Left lung (tissue), 10 donors: ENCODE results near the gene ZNF654. TPM values are rescaled to one million over a fixed set of nuclear protein-coding genes. Genes with fewer than 3 reads are reported as not detected.

Source experiments
- ATAC-seq: fragments of 200-7000 bp; cut with Tn5 transposase; one replicate; pipeline ENCODE4 v1.9.1; 2020; ENCODE audit warnings: moderate library complexity
- DNase-seq, 4 donors: peaks; one replicate each; pipeline ENCODE4 v3.0.0-alpha.2; 2013 to 2020
- H3K27ac ChIP-seq, 2 donors: fragments of 200-600 bp; sonication (generic) in 1 of 2; one replicate each; pipeline versions ENCODE4 v1.5.0 to v1.8.0; 2020 to 2021
- H3K27me3 ChIP-seq, 2 donors: fragments of 200-600 bp; sonication (generic) in 1 of 2; one replicate each; pipeline versions ENCODE4 v1.5.0 to v1.8.0; 2020 to 2021
- H3K36me3 ChIP-seq, 2 donors: fragments of 200-600 bp; sonication (generic) in 1 of 2; one replicate each; pipeline versions ENCODE4 v1.5.0 to v1.8.0; 2020 to 2021
- H3K4me1 ChIP-seq, 2 donors: fragments of 200-600 bp; one replicate each; pipeline ENCODE4 v1.8.0; 2021
- H3K4me3 ChIP-seq, 2 donors: fragments of 200-600 bp; sonication (generic) in 1 of 2; one replicate each; pipeline versions ENCODE4 v1.5.0 to v1.8.0; 2020 to 2021; ENCODE audit warnings: mild to moderate bottlenecking in 1 of 2
- H3K9me3 ChIP-seq, 2 donors: fragments of 200-600 bp; sonication (generic) in 1 of 2; one replicate each; pipeline versions ENCODE4 v1.5.0 to v1.8.0; 2020 to 2021
- CTCF ChIP-seq, 2 donors: fragments of 200-600 bp; sonication (generic) in 1 of 2; IDR thresholded peaks; one replicate each; pipeline versions ENCODE4 v1.5.0 to v1.8.0; 2021; ENCODE audit warnings: antibody characterized with exemption in 2 of 2
- intact Hi-C, 2 donors: fragments of 100-400 bp; cut with DNase I; formaldehyde crosslinking; loops; one replicate each; pipeline versions ENCODE4 v1.11.2 to v1.14.2; 2022
- polyA plus RNA-seq, 6 donors: library from polyadenylated mRNA; unstranded; fragments of 120-200 nt; gene quantifications; one replicate each; pipeline ENCODE4 v1.2.1, GENCODE V29; 2013; ENCODE audit not compliant: insufficient read length in 6 of 6
- total RNA-seq, 2 donors: library from RNA; stranded (reverse); fragmentation: NEBNext Ultra II Directional; extraction: Animal tissue kit (Norgen Biotek cat#: 25700); gene quantifications; one replicate each; pipeline ENCODE4 v1.2.1, GENCODE V29; 2021
- donor health status: DM: no; HTN: yes; CAD: no.
- donor health status: DM: no; HTN: no; CAD: no.

The ZNF654 gene
- total and polyA plus RNA-seq, 8 donors = 12.5 to 26.6 (median 21.9) TPM

DNA sequence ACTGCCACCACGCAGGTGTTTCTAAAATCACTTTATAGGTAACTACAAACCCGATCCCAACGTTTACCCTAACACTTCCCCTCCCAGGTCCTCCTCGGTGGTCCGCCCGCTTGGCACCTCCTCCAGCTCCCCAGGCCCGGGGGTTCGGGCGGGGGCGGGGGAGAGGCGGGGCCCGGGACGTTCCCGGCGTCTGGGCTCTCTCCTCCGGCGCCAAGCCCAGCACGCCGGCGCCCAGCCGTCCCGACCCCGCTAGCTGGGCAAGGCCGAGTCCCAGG lies 812 bp upstream of the ZNF654 start:
- Histone ChIP-seq H3K27me3 (no peaks in the 10 kb centered on the region), H3K4me3 (peak overlapping the region; percentile 90), H3K27ac (peak overlapping the region; percentile 96 to 99), H3K36me3 (peaks cover 0 to 20% of the 10 kb centered on the region in 2 donors), H3K4me1 (peaks cover 32 to 45% of the 10 kb centered on the region in 2 donors), H3K9me3 (no peaks in the 10 kb centered on the region)
- ATAC-seq (peak; percentile 48), DNase-seq (no peak)
- TF ChIP-seq CTCF (IDR thresholded peaks at IDR 0.05) = no peak
- intact Hi-C loops = no loop called here

- H3K9me3 ChIP-seq = no peaks in the 10 kb centered on the region
- H3K36me3 ChIP-seq = peaks cover 0 to 18% of the 10 kb centered on the region in 2 donors
- H3K27ac ChIP-seq = peak overlapping the region; percentile 96 to 99
- intact Hi-C loops = no loop called here
- DNase-seq = peak in 3 of 4 donors; percentile 25 to 61 (median 33)
- peak; percentile 20 for ATAC-seq
- no peak for TF ChIP-seq CTCF (IDR thresholded peaks at IDR 0.05)
- no peaks in the 10 kb centered on the region for H3K27me3 ChIP-seq
- peak overlapping the region; percentile 90 for H3K4me3 ChIP-seq
- H3K4me1 ChIP-seq = peaks cover 32 to 50% of the 10 kb centered on the region in 2 donors
Measured at GRCh38 chr3:88059380-88060170, 520 bp downstream of the ZNF654 start.

GRCh38 chr3:88061746-88062145 lies 2.7 kb downstream of the ZNF654 start:
- DNase-seq (no peak), ATAC-seq (no peak)
- peak overlapping the region in 1 of 2 donors; percentile 90 for H3K4me3 ChIP-seq
- H3K27me3 ChIP-seq = no peaks in the 10 kb centered on the region
- H3K4me1 ChIP-seq = peaks cover 30 to 49% of the 10 kb centered on the region in 2 donors
- H3K36me3 ChIP-seq = no peaks in the 10 kb centered on the region
- intact Hi-C loops = no loop called here
- H3K27ac ChIP-seq = peak overlapping the region in 1 of 2 donors; percentile 35
- no peak for TF ChIP-seq CTCF (IDR thresholded peaks at IDR 0.05)
- H3K9me3 ChIP-seq = no peaks in the 10 kb centered on the region

DNA sequence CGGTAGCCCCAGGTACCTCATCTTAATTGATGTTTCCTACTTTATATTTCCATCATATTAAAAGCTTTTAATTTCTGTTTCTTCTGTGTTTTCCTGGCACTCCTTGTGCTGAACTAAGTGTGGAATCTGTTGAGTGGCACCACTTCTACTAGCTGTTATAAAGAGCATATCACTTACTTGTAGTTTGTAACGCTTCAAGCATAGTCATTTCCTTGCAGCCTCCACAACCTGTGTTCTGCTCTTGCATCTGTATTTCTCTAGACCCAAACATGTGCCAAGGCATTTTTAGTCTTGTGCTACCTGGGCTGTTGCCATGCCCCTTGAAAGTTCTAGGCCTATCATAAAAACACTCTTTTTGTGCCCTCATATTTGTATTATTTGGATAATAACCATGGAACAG lies 16.0 kb downstream of the ZNF654 start:
- peak; percentile 72 for ATAC-seq
- no peak overlapping the region for H3K4me3 ChIP-seq
- intact Hi-C loops = no loop called here
- peaks cover 5 to 21% of the 10 kb centered on the region in 2 donors for H3K4me1 ChIP-seq
- H3K27me3 ChIP-seq = no peaks in the 10 kb centered on the region
- H3K36me3 ChIP-seq = no peaks in the 10 kb centered on the region
- H3K9me3 ChIP-seq = no peaks in the 10 kb centered on the region
- H3K27ac ChIP-seq = peak overlapping the region in 1 of 2 donors; percentile 20
- DNase-seq = no peak
- no peak for TF ChIP-seq CTCF (IDR thresholded peaks at IDR 0.05)

DNA sequence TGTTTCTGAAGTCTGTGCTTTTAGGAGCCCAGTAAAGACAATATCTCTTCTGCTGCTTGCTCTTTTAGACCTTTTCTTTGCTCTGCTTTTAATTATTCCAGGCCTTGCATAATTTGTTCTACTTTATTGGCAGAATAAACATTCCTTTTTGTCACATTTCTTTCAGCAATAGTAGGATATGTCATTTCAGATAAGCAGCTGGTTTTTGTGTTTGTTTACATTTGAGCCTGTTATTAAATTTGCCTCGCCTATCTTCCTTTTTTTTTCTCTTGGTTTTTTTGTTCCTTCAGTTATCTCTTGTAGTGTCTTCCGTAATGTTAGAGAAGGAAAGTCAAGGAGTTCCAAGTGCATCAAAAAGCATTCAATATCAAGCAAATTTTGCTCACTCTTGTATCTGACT lies 16.4 kb downstream of the ZNF654 start:
- ATAC-seq (no peak), DNase-seq (no peak)
- no peak overlapping the region for H3K4me3 ChIP-seq
- H3K4me1 ChIP-seq = peaks cover 5 to 21% of the 10 kb centered on the region in 2 donors
- H3K9me3 ChIP-seq = no peaks in the 10 kb centered on the region
- TF ChIP-seq CTCF (IDR thresholded peaks at IDR 0.05) = no peak
- peak overlapping the region in 1 of 2 donors; percentile 20 for H3K27ac ChIP-seq
- H3K27me3 ChIP-seq = no peaks in the 10 kb centered on the region
- intact Hi-C loops = no loop called here
- no peaks in the 10 kb centered on the region for H3K36me3 ChIP-seq
